ENCODE data around the gene STAB1. TPM values are rescaled to one million over a fixed set of nuclear protein-coding genes. Genes with fewer than 3 reads are reported as not detected.
A peak's percentile ranks its signal among the peaks of the same experiment; 100 is the strongest.

The STAB1 gene
- total and polyA plus RNA-seq, 2 of the 8 experiments (the other 6 are each of a cell fraction or from before 2014, with no cell fraction given) = 1.0 to 1.9 TPM

GRCh38 chr3:52481819-52482521 lies 13.2 kb upstream of the STAB1 start:
- no peak overlapping the region for H2BK20ac ChIP-seq (ENCODE audit: low read length)
- FAIRE-seq (peak; percentile 75), DNase-seq (ENCODE audit: low read depth in 1 of 2, low spot score in 2 of 2) (peak; percentile 51 to 93)
- no peak overlapping the region for H4K5ac ChIP-seq (ENCODE audit: insufficient read length, low read depth, low read length)
- WGBS, 2 experiments (ENCODE audit: extremely low coverage in 1 of 2, insufficient coverage in 1 of 2, insufficient read length in 1 of 2, insufficient replicate concordance in 2 of 2, low coverage in 1 of 2, low lambda C conversion rate in 2 of 2, missing lambda C conversion rate in 1 of 2) = 80% methylated on average over 23 of the region's 23 CpGs; no CpG with 5 or more reads in 1 of the 2 experiments
- no peak overlapping the region for H4K91ac ChIP-seq (replicated peaks; ENCODE audit: insufficient read length, low read length)
- H3K27me3 ChIP-seq (replicated peaks in 1 of 4; ENCODE audit: control insufficient read depth in 3 of 4, extremely low read depth in 1 of 4, insufficient read depth in 3 of 4, low read length in 3 of 4) = no peaks in the 10 kb centered on the region
- H3K23me2 ChIP-seq (ENCODE audit: low read depth, low read length) = no peaks in the 10 kb centered on the region
- H3K9me3 ChIP-seq (ENCODE audit: insufficient read depth in 2 of 2, low read depth in 1 of 2, low read length in 1 of 2) = no peaks in the 10 kb centered on the region
- no peak overlapping the region for H2BK15ac ChIP-seq (ENCODE audit: low read length)
- no peak overlapping the region for H3K18ac ChIP-seq (ENCODE audit: extremely low read depth, low read length)
- no peaks in the 10 kb centered on the region for H3K79me2 ChIP-seq (ENCODE audit: control insufficient read depth in 1 of 2, insufficient read depth in 2 of 2, low read length in 2 of 2)
- no peak overlapping the region for H3K4ac ChIP-seq (replicated peaks; ENCODE audit: insufficient read length, low read depth, low read length)
- H3K4me2 ChIP-seq (ENCODE audit: insufficient read depth in 1 of 2, low read depth in 2 of 2, low read length in 2 of 2) = no peak overlapping the region
- H4K8ac ChIP-seq (ENCODE audit: extremely low read depth, insufficient read depth, low read length) = no peak overlapping the region
- no peak overlapping the region for H3K4me3 ChIP-seq (ENCODE audit: extremely low read depth in 1 of 4, insufficient read depth in 2 of 4, low read depth in 3 of 4, low read length in 4 of 4)
- H4K20me1 ChIP-seq (replicated peaks in 1 of 2; ENCODE audit: control insufficient read depth in 1 of 2, insufficient read depth in 2 of 2, low read length in 2 of 2) = peaks cover 0 to 18% of the 10 kb centered on the region in 2 experiments
- H2AK5ac ChIP-seq (ENCODE audit: low read depth, low read length) = no peak overlapping the region
- H3K79me1 ChIP-seq (ENCODE audit: low read depth, low read length) = peaks cover 2% of the 10 kb centered on the region; the same call in 1 of the 2 replicates
- H2BK120ac ChIP-seq (replicated peaks; ENCODE audit: low read depth, low read length) = no peak overlapping the region
- H3K23ac ChIP-seq (ENCODE audit: insufficient read length) = no peak overlapping the region
- no peaks in the 10 kb centered on the region for H3K4me1 ChIP-seq (replicated peaks in 1 of 4; ENCODE audit: control insufficient read depth in 3 of 4, insufficient read depth in 4 of 4, low read length in 3 of 4)
- H2BK12ac ChIP-seq (ENCODE audit: low read depth, low read length) = no peak overlapping the region
- H3K56ac ChIP-seq (replicated peaks; ENCODE audit: insufficient read length, low read depth, low read length) = no peak overlapping the region
- no peak overlapping the region; the same call in 1 of the 2 replicates for H2BK5ac ChIP-seq (ENCODE audit: low read depth, low read length)
- no peak overlapping the region for H3K27ac ChIP-seq (ENCODE audit: low read depth, low read length)
- no peak overlapping the region for H3K9ac ChIP-seq (replicated peaks in 1 of 4; ENCODE audit: extremely low read depth in 1 of 4, low read depth in 3 of 4, low read length in 3 of 4)
- peaks cover 30 to 58% (median 42%) of the 10 kb centered on the region in 4 experiments for H3K36me3 ChIP-seq (ENCODE audit: control insufficient read depth in 2 of 4, insufficient read depth in 4 of 4, low read length in 3 of 4)
- CTCF ChIA-PET (ENCODE audit: partially characterized antibody) = interaction anchor here (0.6 to 3.1 kb wide), 27 partner anchors 9 to 258 kb away, joined by 3 to 28 read pairs (median 4); partner anchors contain the start of genes STAB1 and TNNC1
- H2AFZ ChIP-seq (ENCODE audit: low read length) = no peak overlapping the region
- H3K14ac ChIP-seq (ENCODE audit: insufficient read length) = no peak overlapping the region
- POLR2A ChIA-PET (ENCODE audit: partially characterized antibody) = interaction anchor here (0.7 to 2.1 kb wide), 5 partner anchors 13 to 94 kb away, joined by 3 to 6 read pairs (median 3); partner anchors contain the start of genes STAB1 and UQCC5
- no peak for TF ChIP-seq PHF8 (conservative IDR thresholded peaks at IDR 0.05; ENCODE audit: low read depth, low read length)
- no peak for TF ChIP-seq EZH2 (IDR thresholded peaks at IDR 0.05; ENCODE audit: low read depth, low read length, severe bottlenecking)
- no peak for TF ChIP-seq JUN (IDR thresholded peaks at IDR 0.05; ENCODE audit: low read depth, low read length)
- no peak for TF ChIP-seq ASH2L (IDR thresholded peaks at IDR 0.05; ENCODE audit: low read length)
- peak; percentile 62 to 71 for TF ChIP-seq RAD21 (IDR thresholded peaks at IDR 0.05 in 1 of 2, conservative IDR thresholded peaks at IDR 0.05 in 1 of 2; ENCODE audit: low read depth in 2 of 2, low read length in 2 of 2)
- TF ChIP-seq ZNF274 (IDR thresholded peaks at IDR 0.05; ENCODE audit: borderline replicate concordance, extremely low read depth, low read length) = no peak
- TF ChIP-seq RBBP5 (IDR thresholded peaks at IDR 0.05; ENCODE audit: borderline replicate concordance, low read depth, low read length) = no peak
- TF ChIP-seq NANOG (IDR thresholded peaks at IDR 0.05; ENCODE audit: insufficient read depth, low read depth, low read length, poor library complexity, severe bottlenecking) = peak; percentile 25
- no peak for TF ChIP-seq CEBPB (IDR thresholded peaks at IDR 0.05; ENCODE audit: low read depth, low read length)
